ENCODE data around the gene PRAF2.

Gene PRAF2

GRCh38 chrX:49066278-49066677 is 7.5 kb downstream of the PRAF2 start:
- Histone ChIP-seq H3K9ac (ENCODE audit: insufficient read length, low read depth) (no peak overlapping the region), H3K36me3 (ENCODE audit: insufficient read depth, insufficient read length, low read length) (peaks cover 66% of the 10 kb centered on the region), H3K27me3 (ENCODE audit: insufficient read depth, insufficient read length) (no peaks in the 10 kb centered on the region), H3K9me3 (ENCODE audit: insufficient read depth, low read length) (no peaks in the 10 kb centered on the region), H3K4me3 (ENCODE audit: insufficient read length, low read depth) (no peak overlapping the region), H3K4me1 (ENCODE audit: insufficient read depth, insufficient read length) (peaks cover 2% of the 10 kb centered on the region)
- no peak for DNase-seq (ENCODE audit: low read depth, low spot score)
- TF ChIP-seq YY1 (IDR thresholded peaks at IDR 0.05; ENCODE audit: insufficient read depth, insufficient read length) (no peak), ZNF274 (IDR thresholded peaks at IDR 0.05; ENCODE audit: low read depth, low read length) (no peak), SUZ12 (IDR thresholded peaks at IDR 0.05; ENCODE audit: extremely low read depth, insufficient read depth, insufficient read length) (no peak)

- Histone ChIP-seq H3K4me3 (ENCODE audit: insufficient read length, low read depth) (no peak overlapping the region), H3K4me1 (ENCODE audit: insufficient read depth, insufficient read length) (peaks cover 14% of the 10 kb centered on the region), H3K9me3 (ENCODE audit: insufficient read depth, low read length) (no peaks in the 10 kb centered on the region), H3K27me3 (ENCODE audit: insufficient read depth, insufficient read length) (no peaks in the 10 kb centered on the region), H3K9ac (ENCODE audit: insufficient read length, low read depth) (no peak overlapping the region), H3K36me3 (ENCODE audit: insufficient read depth, insufficient read length, low read length) (peaks cover 67% of the 10 kb centered on the region)
- DNase-seq (ENCODE audit: low read depth, low spot score) = no peak
- no peak for TF ChIP-seq SUZ12 (IDR thresholded peaks at IDR 0.05; ENCODE audit: extremely low read depth, insufficient read depth, insufficient read length)
- TF ChIP-seq YY1 (IDR thresholded peaks at IDR 0.05; ENCODE audit: insufficient read depth, insufficient read length) = no peak
- no peak for TF ChIP-seq ZNF274 (IDR thresholded peaks at IDR 0.05; ENCODE audit: low read depth, low read length)
Observed at GRCh38 chrX:49064735-49065134, 9.1 kb downstream of the PRAF2 start.

GRCh38 chrX:49064303-49064702 is 9.5 kb downstream of the PRAF2 start:
- no peak for DNase-seq (ENCODE audit: low read depth, low spot score)
- Histone ChIP-seq H3K4me1 (ENCODE audit: insufficient read depth, insufficient read length) (peaks cover 14% of the 10 kb centered on the region), H3K4me3 (ENCODE audit: insufficient read length, low read depth) (no peak overlapping the region), H3K36me3 (ENCODE audit: insufficient read depth, insufficient read length, low read length) (peaks cover 64% of the 10 kb centered on the region), H3K9ac (ENCODE audit: insufficient read length, low read depth) (no peak overlapping the region), H3K27me3 (ENCODE audit: insufficient read depth, insufficient read length) (no peaks in the 10 kb centered on the region), H3K9me3 (ENCODE audit: insufficient read depth, low read length) (no peaks in the 10 kb centered on the region)
- TF ChIP-seq ZNF274 (IDR thresholded peaks at IDR 0.05; ENCODE audit: low read depth, low read length) (no peak), SUZ12 (IDR thresholded peaks at IDR 0.05; ENCODE audit: extremely low read depth, insufficient read depth, insufficient read length) (no peak), YY1 (IDR thresholded peaks at IDR 0.05; ENCODE audit: insufficient read depth, insufficient read length) (no peak)

- Histone ChIP-seq H3K36me3 (ENCODE audit: insufficient read depth, insufficient read length, low read length) (peaks cover 59% of the 10 kb centered on the region), H3K9me3 (ENCODE audit: insufficient read depth, low read length) (no peaks in the 10 kb centered on the region), H3K27me3 (ENCODE audit: insufficient read depth, insufficient read length) (no peaks in the 10 kb centered on the region), H3K9ac (ENCODE audit: insufficient read length, low read depth) (no peak overlapping the region), H3K4me1 (ENCODE audit: insufficient read depth, insufficient read length) (peaks cover 14% of the 10 kb centered on the region), H3K4me3 (ENCODE audit: insufficient read length, low read depth) (no peak overlapping the region)
- DNase-seq (ENCODE audit: low read depth, low spot score) = no peak
- TF ChIP-seq YY1 (IDR thresholded peaks at IDR 0.05; ENCODE audit: insufficient read depth, insufficient read length) (no peak), SUZ12 (IDR thresholded peaks at IDR 0.05; ENCODE audit: extremely low read depth, insufficient read depth, insufficient read length) (no peak), ZNF274 (IDR thresholded peaks at IDR 0.05; ENCODE audit: low read depth, low read length) (no peak)
Observed at GRCh38 chrX:49063715-49064114, 10.1 kb downstream of the PRAF2 start.

GRCh38 chrX:49061916-49062315 is 11.9 kb downstream of the PRAF2 start:
- no peak for TF ChIP-seq SUZ12 (IDR thresholded peaks at IDR 0.05; ENCODE audit: extremely low read depth, insufficient read depth, insufficient read length)
- no peak for TF ChIP-seq ZNF274 (IDR thresholded peaks at IDR 0.05; ENCODE audit: low read depth, low read length)
- TF ChIP-seq YY1 (IDR thresholded peaks at IDR 0.05; ENCODE audit: insufficient read depth, insufficient read length) = no peak
- Histone ChIP-seq H3K9ac (ENCODE audit: insufficient read length, low read depth) (no peak overlapping the region), H3K27me3 (ENCODE audit: insufficient read depth, insufficient read length) (no peaks in the 10 kb centered on the region), H3K9me3 (ENCODE audit: insufficient read depth, low read length) (no peaks in the 10 kb centered on the region), H3K36me3 (ENCODE audit: insufficient read depth, insufficient read length, low read length) (peaks cover 54% of the 10 kb centered on the region), H3K4me3 (ENCODE audit: insufficient read length, low read depth) (no peak overlapping the region), H3K4me1 (ENCODE audit: insufficient read depth, insufficient read length) (peaks cover 14% of the 10 kb centered on the region)
- no peak for DNase-seq (ENCODE audit: low read depth, low spot score)

GRCh38 chrX:49061490-49061889 is 12.3 kb downstream of the PRAF2 start:
- peaks cover 14% of the 10 kb centered on the region for H3K4me1 ChIP-seq (ENCODE audit: insufficient read depth, insufficient read length)
- H3K4me3 ChIP-seq (ENCODE audit: insufficient read length, low read depth) = no peak overlapping the region
- H3K36me3 ChIP-seq (ENCODE audit: insufficient read depth, insufficient read length, low read length) = peaks cover 49% of the 10 kb centered on the region
- no peak for DNase-seq (ENCODE audit: low read depth, low spot score)
- H3K9me3 ChIP-seq (ENCODE audit: insufficient read depth, low read length) = no peaks in the 10 kb centered on the region
- no peaks in the 10 kb centered on the region for H3K27me3 ChIP-seq (ENCODE audit: insufficient read depth, insufficient read length)
- H3K9ac ChIP-seq (ENCODE audit: insufficient read length, low read depth) = no peak overlapping the region
- TF ChIP-seq YY1 (IDR thresholded peaks at IDR 0.05; ENCODE audit: insufficient read depth, insufficient read length) (no peak), SUZ12 (IDR thresholded peaks at IDR 0.05; ENCODE audit: extremely low read depth, insufficient read depth, insufficient read length) (no peak), ZNF274 (IDR thresholded peaks at IDR 0.05; ENCODE audit: low read depth, low read length) (no peak)

- H3K9ac ChIP-seq (ENCODE audit: insufficient read length, low read depth) = peak overlapping the region; percentile 42
- no peak overlapping the region for H3K4me3 ChIP-seq (ENCODE audit: insufficient read length, low read depth)
- DNase-seq (ENCODE audit: low read depth, low spot score) = no peak
- TF ChIP-seq YY1 (IDR thresholded peaks at IDR 0.05; ENCODE audit: insufficient read depth, insufficient read length) = no peak
- TF ChIP-seq ZNF274 (IDR thresholded peaks at IDR 0.05; ENCODE audit: low read depth, low read length) = no peak
- no peak for TF ChIP-seq SUZ12 (IDR thresholded peaks at IDR 0.05; ENCODE audit: extremely low read depth, insufficient read depth, insufficient read length)
- H3K9me3 ChIP-seq (ENCODE audit: insufficient read depth, low read length) = no peaks in the 10 kb centered on the region
- H3K27me3 ChIP-seq (ENCODE audit: insufficient read depth, insufficient read length) = no peaks in the 10 kb centered on the region
- H3K36me3 ChIP-seq (ENCODE audit: insufficient read depth, insufficient read length, low read length) = peaks cover 44% of the 10 kb centered on the region
- H3K4me1 ChIP-seq (ENCODE audit: insufficient read depth, insufficient read length) = peaks cover 14% of the 10 kb centered on the region
Observed at GRCh38 chrX:49060914-49061313, 12.9 kb downstream of the PRAF2 start.
